Measurements from ENCODE around the gene GALNT2.

GALNT2 gene

GRCh38 chr1:230040440-230040839, 26.6 kb upstream of the GALNT2 start:
- Histone ChIP-seq H2BK120ac (ENCODE audit: insufficient read depth, low read length, poor library complexity) (no peak overlapping the region), H3K14ac (ENCODE audit: low read length) (no peak overlapping the region), H3K4me2 (ENCODE audit: low read length) (no peak overlapping the region), H3K18ac (ENCODE audit: low read length) (no peak overlapping the region), H3K9ac (ENCODE audit: low read length) (no peak overlapping the region), H2BK5ac (ENCODE audit: low read depth, low read length, poor library complexity) (no peak overlapping the region), H3K27me3 (ENCODE audit: insufficient read depth, low read length) (no peaks in the 10 kb centered on the region), H3K4ac (ENCODE audit: low read depth, low read length) (no peak overlapping the region), H2AFZ (ENCODE audit: insufficient read depth, low read length, poor library complexity) (no peak overlapping the region), H4K91ac (ENCODE audit: low read depth, low read length) (no peak overlapping the region), H3K4me3 (ENCODE audit: low read depth, low read length) (no peak overlapping the region), H3K9me3 (ENCODE audit: insufficient read depth, low read depth, low read length) (no peaks in the 10 kb centered on the region), H3K79me2 (ENCODE audit: control insufficient read depth, insufficient read depth, low read length, poor library complexity) (no peaks in the 10 kb centered on the region), H3K23ac (ENCODE audit: low read length) (no peak overlapping the region), H2AK5ac (ENCODE audit: low read length) (no peak overlapping the region), H3K79me1 (ENCODE audit: low read length) (no peaks in the 10 kb centered on the region), H3K36me3 (ENCODE audit: control insufficient read depth in 1 of 2, insufficient read depth in 2 of 2, low read length in 2 of 2) (no peaks in the 10 kb centered on the region), H2BK12ac (ENCODE audit: low read length) (no peak overlapping the region), H4K8ac (ENCODE audit: low read depth, low read length) (no peak overlapping the region), H3K4me1 (ENCODE audit: control insufficient read depth in 1 of 2, insufficient read depth in 2 of 2, low read length in 2 of 2) (peaks cover 2 to 3% of the 10 kb centered on the region in 2 experiments), H3K27ac (ENCODE audit: low read depth, low read length) (no peak overlapping the region), H4K12ac (ENCODE audit: low read depth, low read length) (no peak overlapping the region)
- no CpG with 5 or more reads among the region's 10 CpGs for WGBS (ENCODE audit: extremely low coverage, insufficient coverage, insufficient read length)
- DNase-seq: no peak

- H3K79me1 ChIP-seq (ENCODE audit: low read length): no peaks in the 10 kb centered on the region
- no CpG with 5 or more reads among the region's 3 CpGs for WGBS (ENCODE audit: extremely low coverage, insufficient coverage, insufficient read length)
- H3K4me2 ChIP-seq (ENCODE audit: low read length): no peak overlapping the region
- H3K79me2 ChIP-seq (ENCODE audit: control insufficient read depth, insufficient read depth, low read length, poor library complexity): no peaks in the 10 kb centered on the region
- H3K14ac ChIP-seq (ENCODE audit: low read length): no peak overlapping the region
- no peak overlapping the region for H3K18ac ChIP-seq (ENCODE audit: low read length)
- H2BK5ac ChIP-seq (ENCODE audit: low read depth, low read length, poor library complexity): no peak overlapping the region
- H2BK12ac ChIP-seq (ENCODE audit: low read length): no peak overlapping the region
- DNase-seq: no peak
- H3K9me3 ChIP-seq (ENCODE audit: insufficient read depth, low read depth, low read length): no peaks in the 10 kb centered on the region
- no peak overlapping the region for H3K27ac ChIP-seq (ENCODE audit: low read depth, low read length)
- no peak overlapping the region for H4K12ac ChIP-seq (ENCODE audit: low read depth, low read length)
- no peak overlapping the region for H3K4ac ChIP-seq (ENCODE audit: low read depth, low read length)
- no peaks in the 10 kb centered on the region for H3K27me3 ChIP-seq (ENCODE audit: insufficient read depth, low read length)
- H3K36me3 ChIP-seq (ENCODE audit: control insufficient read depth in 1 of 2, insufficient read depth in 2 of 2, low read length in 2 of 2): no peaks in the 10 kb centered on the region
- no peak overlapping the region for H4K91ac ChIP-seq (ENCODE audit: low read depth, low read length)
- H3K4me1 ChIP-seq (ENCODE audit: control insufficient read depth in 1 of 2, insufficient read depth in 2 of 2, low read length in 2 of 2): no peaks in the 10 kb centered on the region
- H2AK5ac ChIP-seq (ENCODE audit: low read length): no peak overlapping the region
- H2BK120ac ChIP-seq (ENCODE audit: insufficient read depth, low read length, poor library complexity): no peak overlapping the region
- no peak overlapping the region for H4K8ac ChIP-seq (ENCODE audit: low read depth, low read length)
- no peak overlapping the region for H3K23ac ChIP-seq (ENCODE audit: low read length)
- H2AFZ ChIP-seq (ENCODE audit: insufficient read depth, low read length, poor library complexity): no peak overlapping the region
- no peak overlapping the region for H3K4me3 ChIP-seq (ENCODE audit: low read depth, low read length)
- H3K9ac ChIP-seq (ENCODE audit: low read length): no peak overlapping the region
These were observed 24.0 kb upstream of the GALNT2 start for GRCh38 chr1:230043081-230043480.

GRCh38 chr1:230044729-230045128, 22.3 kb upstream of the GALNT2 start:
- Histone ChIP-seq H3K79me1 (ENCODE audit: low read length) (no peaks in the 10 kb centered on the region), H2AFZ (ENCODE audit: insufficient read depth, low read length, poor library complexity) (no peak overlapping the region), H3K4me1 (ENCODE audit: control insufficient read depth in 1 of 2, insufficient read depth in 2 of 2, low read length in 2 of 2) (no peaks in the 10 kb centered on the region), H3K23ac (ENCODE audit: low read length) (no peak overlapping the region), H4K8ac (ENCODE audit: low read depth, low read length) (no peak overlapping the region), H3K4me2 (ENCODE audit: low read length) (no peak overlapping the region), H3K9me3 (ENCODE audit: insufficient read depth, low read depth, low read length) (no peaks in the 10 kb centered on the region), H3K4me3 (ENCODE audit: low read depth, low read length) (no peak overlapping the region), H3K4ac (ENCODE audit: low read depth, low read length) (no peak overlapping the region), H4K12ac (ENCODE audit: low read depth, low read length) (no peak overlapping the region), H4K91ac (ENCODE audit: low read depth, low read length) (no peak overlapping the region), H3K27me3 (ENCODE audit: insufficient read depth, low read length) (no peaks in the 10 kb centered on the region), H2BK12ac (ENCODE audit: low read length) (no peak overlapping the region), H3K27ac (ENCODE audit: low read depth, low read length) (no peak overlapping the region), H3K18ac (ENCODE audit: low read length) (no peak overlapping the region), H3K36me3 (ENCODE audit: control insufficient read depth in 1 of 2, insufficient read depth in 2 of 2, low read length in 2 of 2) (no peaks in the 10 kb centered on the region), H3K79me2 (ENCODE audit: control insufficient read depth, insufficient read depth, low read length, poor library complexity) (no peaks in the 10 kb centered on the region), H2BK120ac (ENCODE audit: insufficient read depth, low read length, poor library complexity) (no peak overlapping the region), H2AK5ac (ENCODE audit: low read length) (no peak overlapping the region), H3K9ac (ENCODE audit: low read length) (no peak overlapping the region), H2BK5ac (ENCODE audit: low read depth, low read length, poor library complexity) (no peak overlapping the region), H3K14ac (ENCODE audit: low read length) (no peak overlapping the region)
- WGBS (ENCODE audit: extremely low coverage, insufficient coverage, insufficient read length): no CpG with 5 or more reads among the region's 7 CpGs
- DNase-seq: no peak

GRCh38 chr1:230047114-230047865, 19.7 kb upstream of the GALNT2 start:
- Histone ChIP-seq H4K12ac (ENCODE audit: low read depth, low read length) (no peak overlapping the region), H3K27me3 (ENCODE audit: insufficient read depth, low read length) (no peaks in the 10 kb centered on the region), H3K79me2 (ENCODE audit: control insufficient read depth, insufficient read depth, low read length, poor library complexity) (no peaks in the 10 kb centered on the region), H3K18ac (ENCODE audit: low read length) (no peak overlapping the region), H3K14ac (ENCODE audit: low read length) (no peak overlapping the region), H2BK5ac (ENCODE audit: low read depth, low read length, poor library complexity) (no peak overlapping the region), H2BK12ac (ENCODE audit: low read length) (no peak overlapping the region), H2BK120ac (ENCODE audit: insufficient read depth, low read length, poor library complexity) (no peak overlapping the region), H3K27ac (ENCODE audit: low read depth, low read length) (no peak overlapping the region), H3K4ac (ENCODE audit: low read depth, low read length) (no peak overlapping the region), H2AFZ (ENCODE audit: insufficient read depth, low read length, poor library complexity) (no peak overlapping the region), H4K91ac (ENCODE audit: low read depth, low read length) (no peak overlapping the region), H3K4me1 (ENCODE audit: control insufficient read depth in 1 of 2, insufficient read depth in 2 of 2, low read length in 2 of 2) (no peaks in the 10 kb centered on the region), H4K8ac (ENCODE audit: low read depth, low read length) (no peak overlapping the region), H3K4me2 (ENCODE audit: low read length) (no peak overlapping the region), H3K4me3 (ENCODE audit: low read depth, low read length) (no peak overlapping the region), H3K36me3 (ENCODE audit: control insufficient read depth in 1 of 2, insufficient read depth in 2 of 2, low read length in 2 of 2) (no peaks in the 10 kb centered on the region), H3K9ac (ENCODE audit: low read length) (no peak overlapping the region), H3K79me1 (ENCODE audit: low read length) (no peaks in the 10 kb centered on the region), H3K9me3 (ENCODE audit: insufficient read depth, low read depth, low read length) (no peaks in the 10 kb centered on the region), H2AK5ac (ENCODE audit: low read length) (no peak overlapping the region), H3K23ac (ENCODE audit: low read length) (no peak overlapping the region)
- DNase-seq: peak; percentile 35 to 77
- WGBS (ENCODE audit: extremely low coverage, insufficient coverage, insufficient read length): no CpG with 5 or more reads among the region's 10 CpGs

All from trophoblast cell (in vitro differentiated cells and primary cell).